LNCAP (cell line): ENCODE data around the gene FIZ1.

ENCODE experiments used
- CTCF ChIP-seq: fragments of 450-650 bp; IDR thresholded peaks from 2 replicates; pipeline ENCODE4 v1.5.1; 2017; ENCODE audit warnings: mild to moderate bottlenecking

The FIZ1 gene

GRCh38 chr19:55600662-55601028, 1.3 kb upstream of the FIZ1 start:
- TF ChIP-seq CTCF, result no peak

DNA sequence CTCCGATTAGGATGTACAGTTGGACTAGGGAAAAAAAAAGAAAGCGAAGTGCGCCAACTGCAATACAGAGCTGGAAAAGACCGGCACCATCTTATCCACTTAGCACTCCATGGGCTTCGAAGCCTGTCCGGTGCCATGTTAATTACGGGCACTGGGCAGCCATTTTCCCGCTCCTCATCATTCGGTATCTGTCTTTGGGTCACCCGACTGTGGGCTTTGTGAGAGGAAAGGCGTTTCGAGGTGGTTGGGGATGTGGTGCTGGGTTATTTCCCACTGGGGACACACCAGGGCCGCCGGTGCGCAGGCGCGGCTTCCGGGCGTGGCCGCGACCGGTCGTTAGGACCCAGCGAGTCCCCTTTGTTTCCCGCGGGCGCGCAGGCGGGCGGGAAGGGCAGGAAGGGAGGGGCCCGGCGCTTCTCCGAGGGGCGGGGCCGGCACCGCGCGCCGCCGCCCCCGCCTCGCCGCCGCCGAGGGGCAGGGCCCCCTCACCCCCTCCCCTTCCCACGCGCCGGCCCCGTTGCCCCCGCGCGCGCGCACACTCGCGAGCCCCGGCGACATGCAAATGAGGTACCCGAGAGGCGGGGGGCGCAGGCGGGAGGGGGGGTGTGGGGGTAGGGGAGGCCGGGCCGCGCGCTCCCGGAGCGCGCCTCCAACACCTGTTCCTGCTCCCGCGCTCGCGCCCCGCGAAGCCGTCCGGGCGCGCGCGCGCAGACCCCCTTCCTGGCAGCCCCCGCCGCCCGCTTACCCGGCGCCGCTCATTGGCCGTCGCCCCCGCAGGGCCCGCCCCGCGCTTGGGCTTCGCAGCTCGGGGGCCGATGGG, 735 bp upstream of the FIZ1 start, which contains the start of gene ZNF524:
ZNF524 (plus strand) TSS at position 447 of the 820 bp plus-strand sequence. CDS start 1,825 bp downstream, outside the sequence.
- no peak for TF ChIP-seq CTCF

DNA sequence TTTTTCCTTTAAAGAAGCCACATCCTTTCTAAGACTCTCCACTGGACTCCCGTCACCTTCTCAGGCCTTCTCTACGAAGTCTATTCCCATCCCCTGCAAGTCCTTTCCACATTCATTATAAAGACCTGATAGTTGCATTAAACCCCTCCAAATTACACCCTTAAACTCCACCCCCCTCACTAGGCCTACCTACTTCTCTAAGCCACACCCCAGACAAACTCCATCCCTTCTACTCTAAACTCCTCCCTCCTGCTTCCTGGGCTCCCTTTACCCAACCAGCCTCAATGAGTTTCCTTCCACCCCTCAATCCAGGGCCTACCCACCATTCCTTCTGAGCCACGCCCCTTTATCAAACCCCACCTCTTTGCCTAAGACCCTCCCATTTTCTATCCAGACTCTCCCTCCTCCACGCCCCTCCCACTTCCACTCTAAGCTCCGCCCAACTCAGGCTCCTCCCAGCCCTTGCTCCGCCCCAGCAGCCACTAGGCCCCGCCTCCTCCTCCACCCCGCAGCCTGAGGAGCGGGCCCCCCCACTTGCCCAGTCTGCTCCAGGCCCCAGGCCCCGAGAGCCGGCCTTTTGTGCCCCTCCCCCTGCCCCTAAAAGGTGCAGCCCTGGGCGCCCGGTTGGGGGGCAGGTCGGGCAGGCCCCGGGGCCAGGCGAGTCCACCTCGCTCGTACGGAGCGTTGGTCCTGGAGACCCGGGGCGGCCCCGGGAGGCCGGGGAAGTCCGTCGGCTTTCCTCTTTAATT, 424 bp downstream of the FIZ1 start:
- TF ChIP-seq CTCF, result no peak

GRCh38 chr19:55598034-55598433, 1.3 kb downstream of the FIZ1 start:
- TF ChIP-seq CTCF, result no peak

- TF ChIP-seq CTCF, result no peak
Observed at GRCh38 chr19:55597501-55597921, 1.8 kb downstream of the FIZ1 start.

GRCh38 chr19:55596304-55596703, 3.0 kb downstream of the FIZ1 start:
- no peak for TF ChIP-seq CTCF

DNA sequence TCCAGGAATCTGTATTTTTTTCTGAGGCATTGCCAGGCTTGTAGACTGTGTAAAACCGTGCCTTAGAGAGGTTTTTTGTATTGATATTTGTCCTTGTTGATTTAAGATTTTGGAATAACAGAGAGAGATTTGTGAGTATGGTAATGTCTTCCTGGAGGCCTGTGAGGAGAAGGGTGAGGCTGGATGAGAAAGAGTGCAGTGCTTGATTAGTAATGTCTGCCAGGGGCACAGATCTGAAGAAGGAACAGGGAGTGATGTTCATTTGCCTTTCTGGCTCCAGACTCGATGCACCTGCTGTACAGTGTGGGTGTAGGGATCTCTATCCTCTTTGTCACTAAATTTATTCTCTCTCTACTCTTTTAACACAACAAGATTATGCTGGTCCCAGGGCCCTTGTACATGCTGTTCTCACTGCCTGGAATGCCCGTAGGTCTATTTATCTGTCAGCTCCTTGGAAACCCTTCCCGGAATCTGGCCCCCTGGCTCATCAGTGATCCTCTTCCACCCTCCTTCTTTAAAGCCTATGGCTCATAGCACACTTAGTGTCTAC, 4.2 kb downstream of the FIZ1 start:
- no peak for TF ChIP-seq CTCF
